ENCODE data around the gene INF2.

GRCh38 chr14:104734601-104734990, 45.2 kb downstream of the INF2 start:
- no peak for TF ChIP-seq CTCF (conservative IDR thresholded peaks at IDR 0.05 in 1 of 2, IDR thresholded peaks at IDR 0.05 in 1 of 2; ENCODE audit: extremely low read depth in 1 of 2, insufficient read depth in 1 of 2, low read depth in 1 of 2, low read length in 2 of 2)
- no peak for TF ChIP-seq EZH2 (IDR thresholded peaks at IDR 0.05; ENCODE audit: borderline replicate concordance, low read length)

Data from mammary epithelial cell (primary cell).